SU-DHL-6 (cell line): Measurements from ENCODE around the gene ZCCHC17.

Source experiments
- H2AFZ ChIP-seq: fragments of 200-600 bp; sonication (generic); 2 replicates; pipeline ENCODE4 v1.6.1; 2014; ENCODE audit warnings: low read depth, mild to moderate bottlenecking, moderate library complexity, mixed read lengths, antibody characterized with exemption, low read length; ENCODE audit not compliant: severe bottlenecking
- H3F3A ChIP-seq: fragments of 200-600 bp; shearing (Covaris generic); 2 replicates; pipeline ENCODE4 v1.6.0; 2016; ENCODE audit warnings: antibody characterized with exemption, mild to moderate bottlenecking; ENCODE audit not compliant: insufficient read depth
- H3K27ac ChIP-seq: fragments of 200-600 bp; sonication (generic); 2 replicates; pipeline ENCODE4 v1.5.1; 2016; ENCODE audit warnings: low read depth, mild to moderate bottlenecking, low read length, moderate library complexity, mixed read lengths
- H3K27me3 ChIP-seq: fragments of 200-600 bp; sonication (generic), shearing (Covaris generic); 2 replicates; pipeline ENCODE4 v1.6.0; 2014; ENCODE audit warnings: mild to moderate bottlenecking, low read length
- H3K36me3 ChIP-seq: fragments of 200-600 bp; sonication (generic); 2 replicates; pipeline ENCODE4 v1.6.1; 2014; ENCODE audit warnings: mild to moderate bottlenecking, low read length, mixed read lengths
- H3K4me2 ChIP-seq: fragments of 300-600, 200-600 bp; shearing (Covaris generic), sonication (generic); 2 replicates; pipeline ENCODE4 v1.6.0; 2014; ENCODE audit warnings: low read length, low read depth, mild to moderate bottlenecking; ENCODE audit not compliant: poor library complexity, severe bottlenecking
- H3K4me3 ChIP-seq: fragments of 200-600 bp; sonication (generic); 2 replicates; pipeline ENCODE4 v1.5.1; 2014; ENCODE audit warnings: antibody characterized with exemption, low read length, mild to moderate bottlenecking, mixed read lengths; ENCODE audit not compliant: insufficient read depth, poor library complexity, severe bottlenecking
- H3K79me2 ChIP-seq: fragments of 200-600 bp; sonication (generic); 2 replicates; pipeline ENCODE4 v1.6.1; 2014; ENCODE audit warnings: mild to moderate bottlenecking, low read length, moderate library complexity; ENCODE audit not compliant: insufficient read depth
- H3K9ac ChIP-seq: fragments of 200-600 bp; sonication (generic); 2 replicates; pipeline ENCODE4 v1.7.0; 2014; ENCODE audit warnings: mild to moderate bottlenecking, low read length
- H3K9me2 ChIP-seq: fragments of 200-600 bp; sonication (generic); replicated peaks from 2 replicates; pipeline ENCODE4 v1.6.1; 2014; ENCODE audit warnings: low read length; ENCODE audit not compliant: insufficient read depth
- H3K9me3 ChIP-seq: fragments of 200-600 bp; sonication (generic); 2 replicates; pipeline ENCODE4 v1.6.1; 2014; ENCODE audit warnings: low read length, mixed read lengths; ENCODE audit not compliant: insufficient read depth
- H4K20me1 ChIP-seq: fragments of 200-600 bp; sonication (generic); 2 replicates; pipeline ENCODE4 v1.6.1; 2014; ENCODE audit warnings: low read depth, mild to moderate bottlenecking, antibody characterized with exemption, low read length, moderate library complexity, mixed read lengths
- EZH2phosphoT487 ChIP-seq: fragments of 200-600 bp; sonication (generic), shearing (Covaris generic); conservative IDR thresholded peaks from 2 replicates; pipeline ENCODE4 v1.6.1; 2018; ENCODE audit warnings: mild to moderate bottlenecking, antibody characterized with exemption, low read length, moderate library complexity, mixed read lengths
- TF ChIP-seq, protein P1 (sequence below): fragments of 200-600 bp; sonication (generic); IDR thresholded peaks from one replicate; pipeline ENCODE4 v1.5.1; 2017; ENCODE audit warnings: antibody characterized with exemption, mild to moderate bottlenecking, low read length, moderate library complexity; ENCODE audit not compliant: insufficient read depth, poor library complexity, severe bottlenecking

ZCCHC17 gene

DNA sequence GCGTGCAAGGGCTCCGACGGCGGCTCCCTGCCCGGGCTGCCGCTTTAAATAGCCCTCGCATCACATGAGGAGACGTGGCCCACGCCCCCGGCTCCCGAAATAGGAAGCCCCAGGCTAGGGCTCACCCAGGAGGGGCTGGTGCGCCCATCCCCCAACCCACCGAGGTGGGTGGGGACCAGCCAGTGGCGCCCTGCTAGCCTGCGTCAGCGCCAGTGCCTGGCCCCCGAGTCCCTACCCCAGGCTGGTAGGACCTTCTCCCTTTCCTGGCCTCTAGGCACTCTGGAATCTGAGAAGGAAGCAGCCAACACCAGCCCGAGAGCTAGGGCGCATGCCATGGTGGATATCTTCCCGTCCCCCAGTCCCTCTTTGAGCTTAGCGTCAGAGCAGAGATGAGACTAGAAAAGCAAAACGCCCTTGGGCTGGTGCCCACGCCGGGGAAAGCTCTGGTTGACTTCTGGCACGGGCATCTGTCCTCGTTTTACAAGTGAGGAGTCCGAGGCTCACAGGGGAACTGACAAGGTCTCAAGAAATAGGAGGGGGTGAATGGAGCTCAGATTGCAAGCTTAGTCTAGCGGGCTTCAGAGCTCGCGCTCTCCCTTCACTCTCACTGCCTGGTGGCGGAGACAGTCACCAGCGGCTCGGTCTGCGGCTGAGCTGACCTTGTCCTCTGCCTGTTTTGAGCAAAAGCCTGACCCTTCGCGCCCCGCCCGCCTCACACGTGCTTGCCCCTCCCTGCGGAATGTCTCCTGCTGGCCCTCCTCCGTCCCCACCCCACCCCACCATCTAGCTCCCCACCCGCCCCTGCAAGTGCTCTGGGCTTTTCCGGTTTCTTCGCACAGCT lies 76.4 kb downstream of the ZCCHC17 start, which contains the start of gene FABP3:
Gene FABP3, minus strand, starts transcription at position 21 of the 841 bp plus-strand sequence. CDS start 62 bp downstream, outside the sequence.
- Histone ChIP-seq H3K36me3 (no peaks in the 10 kb centered on the region), H3K9me2 (no peaks in the 10 kb centered on the region), H3F3A (no peaks in the 10 kb centered on the region), H3K4me2 (no peak within 1 kb of the TSS), H3K27me3 (no peaks in the 10 kb centered on the region), H3K9ac (no peak within 1 kb of the TSS), H4K20me1 (no peaks in the 10 kb centered on the region), H3K27ac (no peak within 1 kb of the TSS), H3K4me3 (no peak within 1 kb of the TSS), H2AFZ (no peak within 1 kb of the TSS), H3K9me3 (no peaks in the 10 kb centered on the region), H3K79me2 (no peaks in the 10 kb centered on the region)
- TF ChIP-seq EZH2phosphoT487: no peak
- TF ChIP-seq, protein P1, sequence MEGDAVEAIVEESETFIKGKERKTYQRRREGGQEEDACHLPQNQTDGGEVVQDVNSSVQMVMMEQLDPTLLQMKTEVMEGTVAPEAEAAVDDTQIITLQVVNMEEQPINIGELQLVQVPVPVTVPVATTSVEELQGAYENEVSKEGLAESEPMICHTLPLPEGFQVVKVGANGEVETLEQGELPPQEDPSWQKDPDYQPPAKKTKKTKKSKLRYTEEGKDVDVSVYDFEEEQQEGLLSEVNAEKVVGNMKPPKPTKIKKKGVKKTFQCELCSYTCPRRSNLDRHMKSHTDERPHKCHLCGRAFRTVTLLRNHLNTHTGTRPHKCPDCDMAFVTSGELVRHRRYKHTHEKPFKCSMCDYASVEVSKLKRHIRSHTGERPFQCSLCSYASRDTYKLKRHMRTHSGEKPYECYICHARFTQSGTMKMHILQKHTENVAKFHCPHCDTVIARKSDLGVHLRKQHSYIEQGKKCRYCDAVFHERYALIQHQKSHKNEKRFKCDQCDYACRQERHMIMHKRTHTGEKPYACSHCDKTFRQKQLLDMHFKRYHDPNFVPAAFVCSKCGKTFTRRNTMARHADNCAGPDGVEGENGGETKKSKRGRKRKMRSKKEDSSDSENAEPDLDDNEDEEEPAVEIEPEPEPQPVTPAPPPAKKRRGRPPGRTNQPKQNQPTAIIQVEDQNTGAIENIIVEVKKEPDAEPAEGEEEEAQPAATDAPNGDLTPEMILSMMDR: no peak

DNA sequence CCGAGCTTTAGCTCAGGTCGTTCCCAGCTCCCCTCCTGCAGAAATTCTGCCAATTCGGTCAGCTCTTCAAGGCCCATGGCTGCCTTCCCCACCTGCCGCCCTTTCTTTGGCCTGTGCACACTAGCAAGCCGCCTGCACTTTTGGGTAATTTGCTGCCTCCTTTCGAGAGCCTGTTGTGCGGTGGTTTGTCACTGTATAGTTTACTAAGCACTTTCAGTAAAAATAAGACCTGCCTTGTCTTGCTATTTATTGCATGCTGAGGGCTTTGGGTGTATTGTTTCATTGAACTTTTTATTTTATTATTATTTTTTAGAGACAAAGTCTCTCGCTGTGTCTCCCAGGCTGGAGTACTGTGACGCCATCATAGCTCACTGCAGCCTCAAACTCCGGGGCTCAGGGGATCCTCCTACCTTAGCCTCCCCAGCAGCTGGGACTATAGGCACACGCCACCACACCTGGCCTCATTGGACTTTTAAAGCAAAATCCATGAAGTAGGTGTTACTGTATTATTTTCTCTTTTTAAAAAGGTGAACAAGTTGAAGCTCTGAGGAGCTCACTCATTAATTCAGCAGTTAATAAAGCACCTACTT lies 77.2 kb downstream of the ZCCHC17 start:
- no peak overlapping the region for H3K4me3 ChIP-seq
- no peak overlapping the region for H3K4me2 ChIP-seq

DNA sequence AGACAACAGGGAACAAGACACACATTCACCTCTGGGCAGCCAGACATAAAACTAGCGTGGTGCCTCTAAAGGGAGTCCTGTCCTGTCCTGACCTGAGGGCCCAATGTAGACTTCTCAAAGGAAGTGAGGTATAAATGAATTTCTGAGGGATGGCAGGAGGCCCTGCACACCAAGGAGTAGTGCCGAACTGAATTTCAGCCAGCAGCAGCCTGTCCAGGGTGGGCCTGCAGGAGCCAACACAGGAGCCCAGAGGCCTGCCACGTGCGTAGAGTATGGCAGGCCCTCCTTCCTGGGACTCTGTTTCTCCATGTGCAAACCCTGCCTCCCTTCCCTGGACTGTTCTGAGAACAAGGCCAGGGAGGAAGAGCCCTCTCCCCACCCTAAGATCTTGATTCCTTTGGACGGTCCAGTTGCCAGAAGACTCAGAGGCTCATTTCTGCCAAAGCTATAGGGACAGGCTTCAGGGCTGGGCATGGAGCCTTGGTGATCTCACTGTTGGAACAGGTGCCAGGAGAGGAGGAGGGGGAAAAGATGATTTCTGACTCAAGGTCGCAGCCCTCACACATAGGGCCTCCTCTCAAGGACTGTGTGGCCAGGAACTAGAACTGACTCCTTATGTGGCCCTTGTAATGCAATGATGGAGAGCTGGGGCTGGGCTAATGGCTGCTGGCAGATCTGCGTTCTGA lies 77.8 kb downstream of the ZCCHC17 start:
- TF ChIP-seq EZH2phosphoT487: no peak
- TF ChIP-seq, protein P1: no peak
- H3K9me3 ChIP-seq: no peaks in the 10 kb centered on the region
- H3F3A ChIP-seq: no peaks in the 10 kb centered on the region
- no peak overlapping the region for H3K4me3 ChIP-seq
- no peaks in the 10 kb centered on the region for H3K27me3 ChIP-seq
- no peak overlapping the region for H3K4me2 ChIP-seq
- no peaks in the 10 kb centered on the region for H3K36me3 ChIP-seq
- no peaks in the 10 kb centered on the region for H4K20me1 ChIP-seq
- H3K27ac ChIP-seq: no peak overlapping the region
- no peak overlapping the region for H3K9ac ChIP-seq
- no peaks in the 10 kb centered on the region for H3K9me2 ChIP-seq
- no peaks in the 10 kb centered on the region for H3K79me2 ChIP-seq
- H2AFZ ChIP-seq: no peak overlapping the region

More for the DNA sequence above, 77.2 kb downstream of the ZCCHC17 start:
- TF ChIP-seq, protein P1: no peak
- no peak for TF ChIP-seq EZH2phosphoT487
- Histone ChIP-seq H3K9me3 (no peaks in the 10 kb centered on the region), H2AFZ (no peak overlapping the region), H3K9ac (no peak overlapping the region), H3F3A (no peaks in the 10 kb centered on the region), H4K20me1 (no peaks in the 10 kb centered on the region), H3K27me3 (no peaks in the 10 kb centered on the region), H3K9me2 (no peaks in the 10 kb centered on the region), H3K27ac (no peak overlapping the region), H3K36me3 (no peaks in the 10 kb centered on the region), H3K79me2 (no peaks in the 10 kb centered on the region)
